Measurements from ENCODE around the gene GHDC.

DNA sequence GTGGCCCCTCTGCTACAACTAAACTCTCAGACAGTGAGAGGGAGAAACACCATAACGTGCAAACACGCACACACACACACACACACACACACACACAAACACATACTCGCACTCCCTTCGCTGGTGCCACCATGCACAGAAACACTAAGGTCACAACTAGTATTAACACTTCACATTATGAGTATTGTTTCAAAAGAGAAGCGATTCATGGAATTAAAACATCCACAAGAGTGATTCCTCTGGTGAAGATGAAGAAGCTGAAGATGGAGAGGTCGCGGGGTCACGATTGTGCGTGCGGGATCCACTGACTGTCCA is 7.1 kb upstream of the GHDC start:
- TF ChIP-seq, protein P1, sequence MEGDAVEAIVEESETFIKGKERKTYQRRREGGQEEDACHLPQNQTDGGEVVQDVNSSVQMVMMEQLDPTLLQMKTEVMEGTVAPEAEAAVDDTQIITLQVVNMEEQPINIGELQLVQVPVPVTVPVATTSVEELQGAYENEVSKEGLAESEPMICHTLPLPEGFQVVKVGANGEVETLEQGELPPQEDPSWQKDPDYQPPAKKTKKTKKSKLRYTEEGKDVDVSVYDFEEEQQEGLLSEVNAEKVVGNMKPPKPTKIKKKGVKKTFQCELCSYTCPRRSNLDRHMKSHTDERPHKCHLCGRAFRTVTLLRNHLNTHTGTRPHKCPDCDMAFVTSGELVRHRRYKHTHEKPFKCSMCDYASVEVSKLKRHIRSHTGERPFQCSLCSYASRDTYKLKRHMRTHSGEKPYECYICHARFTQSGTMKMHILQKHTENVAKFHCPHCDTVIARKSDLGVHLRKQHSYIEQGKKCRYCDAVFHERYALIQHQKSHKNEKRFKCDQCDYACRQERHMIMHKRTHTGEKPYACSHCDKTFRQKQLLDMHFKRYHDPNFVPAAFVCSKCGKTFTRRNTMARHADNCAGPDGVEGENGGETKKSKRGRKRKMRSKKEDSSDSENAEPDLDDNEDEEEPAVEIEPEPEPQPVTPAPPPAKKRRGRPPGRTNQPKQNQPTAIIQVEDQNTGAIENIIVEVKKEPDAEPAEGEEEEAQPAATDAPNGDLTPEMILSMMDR (conservative IDR thresholded peaks at IDR 0.05; ENCODE audit: low read depth, low read length): no peak
- TF ChIP-seq EZH2 (IDR thresholded peaks at IDR 0.05; ENCODE audit: borderline replicate concordance, low read depth, low read length, poor library complexity, severe bottlenecking): no peak
